ENCODE measurements around the gene EPHB4. TPM values are rescaled to one million over a fixed set of nuclear protein-coding genes. Genes with fewer than 3 reads are reported as not detected.
A peak's percentile ranks its signal among the peaks of the same experiment; 100 is the strongest.

EPHB4 gene
- total RNA-seq, 2 experiments from 2014 or later, result 1.5 to 1.9 TPM

DNA sequence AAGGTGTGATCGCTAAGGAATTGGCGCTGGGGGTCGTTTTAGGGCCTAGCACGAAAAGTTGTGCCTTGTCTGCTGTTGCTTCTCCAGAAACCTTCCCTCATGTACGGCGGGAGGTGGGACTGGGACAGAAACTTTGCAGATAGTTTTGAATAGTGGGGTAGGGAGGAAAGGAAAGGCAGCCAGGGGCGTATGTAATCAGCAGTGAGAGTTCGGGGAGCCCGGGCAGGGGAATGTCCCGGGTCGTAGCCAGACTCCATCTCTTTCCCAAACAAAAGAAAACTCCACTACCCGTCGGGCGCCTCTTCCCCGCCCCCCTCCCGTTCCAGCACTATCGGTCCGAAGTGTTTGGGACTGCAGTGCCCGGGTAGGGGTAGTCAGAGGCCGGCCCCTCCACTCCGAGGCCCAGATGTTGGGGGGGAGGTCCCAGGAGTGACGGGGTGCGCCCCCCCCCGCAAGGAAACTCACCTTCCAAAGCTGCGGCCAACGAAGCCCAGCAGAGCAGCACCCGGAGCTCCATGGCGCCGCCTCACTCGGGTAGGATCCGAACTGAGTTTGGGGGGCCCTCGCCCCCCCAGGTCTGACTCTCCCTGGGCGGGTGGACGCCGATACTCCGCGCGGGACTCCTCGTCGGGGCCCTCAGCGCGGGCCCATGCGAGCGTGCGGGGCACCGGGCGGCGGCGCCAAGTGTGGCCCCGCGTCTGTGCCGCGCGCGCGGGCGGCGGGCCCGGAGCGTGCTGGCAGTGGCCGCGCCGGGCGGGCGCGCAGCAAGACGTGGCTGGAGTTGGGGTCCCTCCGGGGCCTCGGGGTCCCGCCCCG, 601 bp downstream of the EPHB4 start:
- Mint-ChIP-seq H3K27me3 (ENCODE audit: low read depth) (peaks cover 39% of the 10 kb centered on the region), H3K9me3 (ENCODE audit: insufficient read depth) (no peaks in the 10 kb centered on the region), H3K4me1 (ENCODE audit: low read depth) (peaks cover 25% of the 10 kb centered on the region), H3K4me3 (peak overlapping the region; percentile 6), H3K36me3 (ENCODE audit: low read depth) (no peaks in the 10 kb centered on the region), H3K27ac (no peak overlapping the region)
- ATAC-seq (peak; percentile 57), DNase-seq (no peak)
- CTCF ChIA-PET, result interaction anchor here (1.6 kb wide), 1 partner anchor 26 kb away, joined by 6 read pairs; the partner anchor contains the start of gene SLC12A9
- POLR2A ChIA-PET, result no interaction called here

DNA sequence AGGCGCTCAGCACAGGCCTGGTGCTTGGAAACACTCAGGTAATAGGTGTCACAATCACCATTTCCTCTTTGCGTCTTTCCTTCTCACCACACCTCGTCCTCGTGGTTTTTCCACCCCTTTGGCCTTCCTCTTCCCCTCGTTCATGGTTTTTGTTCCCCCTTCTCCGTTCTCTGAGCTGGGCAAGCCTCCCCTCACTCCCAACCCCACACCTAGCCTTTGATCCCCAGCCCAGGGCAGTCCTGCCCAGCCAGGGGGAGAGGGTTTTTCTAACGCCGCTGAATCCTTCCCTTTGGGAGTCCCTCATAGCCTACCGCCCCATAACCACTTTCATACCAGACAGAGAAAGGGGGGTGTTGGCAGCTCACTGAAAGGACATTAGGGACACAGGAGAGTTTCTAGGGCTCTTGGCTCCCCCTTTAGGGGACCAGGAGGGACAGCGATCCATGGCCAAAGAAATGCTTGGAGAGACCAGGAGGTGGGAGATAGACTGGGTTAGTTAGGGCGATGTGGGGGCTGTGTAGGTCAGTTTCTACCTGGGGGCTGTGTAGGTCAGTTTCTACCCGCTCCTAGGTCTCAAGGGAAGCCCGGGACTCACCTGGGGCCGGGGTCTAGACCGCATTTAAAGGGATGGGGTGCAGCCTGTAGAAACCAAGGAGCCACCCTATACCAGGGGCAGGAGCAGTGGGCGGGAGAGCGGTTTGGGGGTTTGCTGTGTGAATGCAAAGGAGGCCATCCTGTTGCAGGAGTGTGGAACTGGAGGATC, 1.4 kb downstream of the EPHB4 start:
- ChIA-PET POLR2A (no interaction called here), CTCF (interaction anchor here (0.8 kb wide), 1 partner anchor 27 kb away, joined by 3 read pairs; the partner anchor contains the start of gene SLC12A9)
- ATAC-seq (no peak), DNase-seq (no peak)
- no peaks in the 10 kb centered on the region for H3K36me3 Mint-ChIP-seq (ENCODE audit: low read depth)
- no peak overlapping the region for H3K4me3 Mint-ChIP-seq
- H3K4me1 Mint-ChIP-seq (ENCODE audit: low read depth), result peaks cover 25% of the 10 kb centered on the region
- H3K9me3 Mint-ChIP-seq (ENCODE audit: insufficient read depth), result no peaks in the 10 kb centered on the region
- no peak overlapping the region for H3K27ac Mint-ChIP-seq
- H3K27me3 Mint-ChIP-seq (ENCODE audit: low read depth), result peaks cover 38% of the 10 kb centered on the region

DNA sequence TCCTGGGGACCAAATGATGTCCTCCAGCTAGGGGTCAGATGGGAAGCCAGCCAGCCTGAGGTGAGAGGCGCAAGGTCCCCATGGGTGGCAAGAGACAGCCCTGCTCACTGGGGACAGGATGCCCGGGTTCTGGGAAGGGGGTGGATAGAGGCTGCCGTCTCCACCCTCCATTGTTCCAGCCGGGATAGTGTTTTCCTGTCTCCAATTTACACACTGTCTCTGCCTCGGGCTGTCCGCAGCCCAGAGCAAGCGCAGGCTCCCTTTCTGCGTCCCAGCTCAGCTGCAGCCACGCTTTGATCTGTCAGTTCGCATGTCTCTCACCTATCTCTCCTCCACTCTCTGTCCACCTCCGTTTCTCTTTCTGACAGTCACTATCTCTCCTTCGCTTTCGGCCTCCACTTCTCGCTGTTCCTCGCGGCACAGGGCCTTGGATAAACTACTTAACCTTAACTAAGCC, 2.1 kb downstream of the EPHB4 start:
- no peak overlapping the region for H3K27ac Mint-ChIP-seq
- ATAC-seq, result no peak
- peaks cover 34% of the 10 kb centered on the region for H3K27me3 Mint-ChIP-seq (ENCODE audit: low read depth)
- H3K9me3 Mint-ChIP-seq (ENCODE audit: insufficient read depth), result no peaks in the 10 kb centered on the region
- peaks cover 25% of the 10 kb centered on the region for H3K4me1 Mint-ChIP-seq (ENCODE audit: low read depth)
- H3K36me3 Mint-ChIP-seq (ENCODE audit: low read depth), result no peaks in the 10 kb centered on the region
- DNase-seq, result no peak
- ChIA-PET CTCF (interaction anchor here (0.8 kb wide), 1 partner anchor 27 kb away, joined by 3 read pairs; the partner anchor contains the start of gene SLC12A9), POLR2A (no interaction called here)
- no peak overlapping the region for H3K4me3 Mint-ChIP-seq

DNA sequence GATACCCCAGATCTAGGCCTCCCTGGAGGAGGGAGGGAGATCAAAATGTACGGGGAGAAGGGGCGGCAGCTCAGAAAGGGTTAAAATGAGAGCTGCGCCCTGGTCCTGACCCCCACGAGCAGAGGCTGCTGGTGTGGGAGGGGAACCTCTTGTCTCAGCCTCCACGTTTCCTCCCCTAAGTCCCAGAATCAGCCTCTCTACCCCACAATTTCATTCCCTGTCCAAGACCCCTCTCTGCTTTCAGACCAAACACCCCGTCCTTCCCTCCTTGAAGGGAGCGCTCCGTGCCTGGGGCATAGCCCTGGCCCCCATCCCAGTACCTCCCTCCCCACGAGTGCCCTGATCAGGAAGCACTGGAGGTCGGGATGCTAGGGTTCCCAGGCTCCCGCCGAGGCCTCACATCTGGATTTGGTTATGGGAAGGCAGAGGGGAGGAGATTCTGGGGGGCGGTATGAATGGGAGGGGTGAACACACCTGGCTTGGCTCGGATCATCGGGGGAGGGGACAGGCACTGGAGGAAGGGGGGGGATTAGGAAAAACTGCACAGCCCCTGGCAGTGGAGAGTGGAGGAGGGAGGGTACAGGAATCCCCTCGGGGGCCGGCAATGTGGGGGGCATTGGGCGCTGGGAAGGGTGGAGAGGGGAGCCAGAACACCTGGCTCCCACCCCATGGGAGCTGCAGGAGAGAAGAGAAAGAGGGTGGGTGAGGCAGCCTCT, 2.7 kb downstream of the EPHB4 start:
- H3K27ac Mint-ChIP-seq, result no peak overlapping the region
- POLR2A ChIA-PET, result no interaction called here
- no peak for DNase-seq
- no peak for ATAC-seq
- H3K36me3 Mint-ChIP-seq (ENCODE audit: low read depth), result no peaks in the 10 kb centered on the region
- H3K4me3 Mint-ChIP-seq, result no peak overlapping the region
- CTCF ChIA-PET, result no interaction called here
- peaks cover 25% of the 10 kb centered on the region for H3K4me1 Mint-ChIP-seq (ENCODE audit: low read depth)
- H3K9me3 Mint-ChIP-seq (ENCODE audit: insufficient read depth), result no peaks in the 10 kb centered on the region
- peaks cover 33% of the 10 kb centered on the region for H3K27me3 Mint-ChIP-seq (ENCODE audit: low read depth)

DNA sequence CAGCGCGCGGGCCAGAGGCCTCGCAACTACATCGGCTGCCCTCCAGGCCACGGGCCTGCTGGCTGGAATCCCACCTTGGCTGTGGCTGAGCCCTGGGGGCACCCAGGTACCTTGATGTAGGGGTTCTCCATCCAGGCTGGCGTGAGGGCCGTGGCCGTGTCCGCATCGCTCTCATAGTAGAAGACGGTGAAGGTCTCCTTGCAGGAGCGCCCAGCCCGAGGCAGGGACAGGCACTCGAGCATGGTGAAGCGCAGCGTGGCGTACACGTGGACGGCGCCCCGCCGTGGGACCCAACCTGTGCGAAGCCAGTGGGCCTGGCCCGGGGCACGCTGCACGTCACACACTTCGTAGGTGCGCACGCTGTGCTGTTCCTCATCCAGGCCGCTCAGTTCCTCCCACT, 3.8 kb downstream of the EPHB4 start:
- no peak for ATAC-seq
- Mint-ChIP-seq H3K9me3 (ENCODE audit: insufficient read depth) (no peaks in the 10 kb centered on the region), H3K4me1 (ENCODE audit: low read depth) (peaks cover 22% of the 10 kb centered on the region), H3K27me3 (ENCODE audit: low read depth) (peaks cover 28% of the 10 kb centered on the region), H3K36me3 (ENCODE audit: low read depth) (no peaks in the 10 kb centered on the region), H3K4me3 (no peak overlapping the region), H3K27ac (no peak overlapping the region)
- no peak for DNase-seq
- ChIA-PET POLR2A (no interaction called here), CTCF (no interaction called here)

DNA sequence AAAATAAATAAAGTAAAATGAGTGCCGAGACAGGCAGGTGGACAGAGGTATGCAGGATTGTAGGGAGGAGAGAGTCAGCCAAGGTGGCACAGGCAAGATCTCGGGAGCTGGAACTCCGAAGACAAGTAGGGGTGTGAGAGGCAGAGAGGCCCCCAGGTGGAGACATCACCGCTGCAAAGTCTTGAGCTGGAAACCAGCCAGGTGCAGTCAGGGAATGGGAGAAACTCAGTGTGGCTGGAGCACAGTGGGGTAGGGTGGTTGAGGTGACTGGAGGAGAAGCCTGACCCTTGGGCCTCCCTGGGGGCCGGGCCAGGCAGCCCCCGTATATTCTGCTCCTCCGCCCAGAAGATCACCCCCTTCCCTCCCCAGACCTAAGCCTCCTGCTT, 4.2 kb downstream of the EPHB4 start:
- H3K4me1 Mint-ChIP-seq (ENCODE audit: low read depth), result peaks cover 20% of the 10 kb centered on the region
- H3K27ac Mint-ChIP-seq, result no peak overlapping the region
- POLR2A ChIA-PET, result no interaction called here
- H3K9me3 Mint-ChIP-seq (ENCODE audit: insufficient read depth), result no peaks in the 10 kb centered on the region
- DNase-seq, result no peak
- CTCF ChIA-PET, result no interaction called here
- no peaks in the 10 kb centered on the region for H3K36me3 Mint-ChIP-seq (ENCODE audit: low read depth)
- peaks cover 26% of the 10 kb centered on the region for H3K27me3 Mint-ChIP-seq (ENCODE audit: low read depth)
- no peak overlapping the region for H3K4me3 Mint-ChIP-seq
- ATAC-seq, result no peak

DNA sequence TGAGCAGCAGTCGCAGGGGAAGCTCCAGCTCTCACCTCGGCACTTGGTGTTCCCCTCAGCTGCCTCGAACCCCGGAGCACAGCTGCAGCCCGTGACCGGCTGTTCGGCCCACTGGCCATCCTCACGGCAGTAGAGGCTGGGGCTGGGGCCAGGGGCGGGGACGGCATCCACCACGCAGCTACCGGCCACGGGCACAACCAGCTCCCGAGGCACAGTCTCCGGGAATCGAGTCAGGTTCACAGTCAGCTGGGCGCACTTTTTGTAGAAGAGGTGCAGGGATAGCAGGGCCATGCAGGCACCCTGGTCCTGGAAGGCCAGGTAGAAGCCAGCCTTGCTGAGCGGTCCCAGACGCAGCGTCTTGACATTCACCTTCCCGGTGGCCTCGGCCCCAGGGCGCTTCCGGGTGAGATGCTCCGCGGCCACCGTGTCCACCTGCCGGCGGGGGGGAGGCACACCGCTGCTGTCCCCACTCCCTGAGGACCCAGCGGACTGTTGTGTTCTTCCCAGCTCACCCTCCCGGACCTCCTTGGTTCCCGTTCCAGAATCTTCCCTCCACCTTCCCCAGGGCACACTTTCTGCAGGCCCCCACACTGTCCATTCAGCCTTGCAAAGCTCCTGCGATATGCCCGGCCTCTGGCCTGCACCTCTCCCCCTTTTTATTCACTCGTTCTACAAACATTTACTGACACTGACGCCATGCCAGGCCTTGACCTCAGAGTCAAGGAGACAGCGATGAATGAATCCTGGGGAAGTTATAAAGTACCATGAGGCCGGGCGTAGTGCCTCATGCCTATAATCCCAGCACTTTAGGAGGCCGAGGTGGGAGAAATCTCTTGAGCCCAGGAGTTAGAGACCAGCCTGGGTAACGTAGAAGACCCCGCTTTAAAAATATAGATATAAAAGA, 4.8 kb downstream of the EPHB4 start:
- no peak overlapping the region for H3K4me3 Mint-ChIP-seq
- DNase-seq, result no peak
- H3K9me3 Mint-ChIP-seq (ENCODE audit: insufficient read depth), result no peaks in the 10 kb centered on the region
- no peak overlapping the region for H3K27ac Mint-ChIP-seq
- H3K4me1 Mint-ChIP-seq (ENCODE audit: low read depth), result peaks cover 15% of the 10 kb centered on the region
- ChIA-PET CTCF (interaction anchor here (1.4 kb wide), 1 partner anchor 23 kb away, joined by 4 read pairs; no protein-coding TSS in a partner anchor), POLR2A (interaction anchor here (0.5 kb wide), 1 partner anchor 387 kb away, joined by 3 read pairs; no protein-coding TSS in a partner anchor)
- ATAC-seq, result no peak
- H3K36me3 Mint-ChIP-seq (ENCODE audit: low read depth), result no peaks in the 10 kb centered on the region
- H3K27me3 Mint-ChIP-seq (ENCODE audit: low read depth), result peaks cover 19% of the 10 kb centered on the region

DNA sequence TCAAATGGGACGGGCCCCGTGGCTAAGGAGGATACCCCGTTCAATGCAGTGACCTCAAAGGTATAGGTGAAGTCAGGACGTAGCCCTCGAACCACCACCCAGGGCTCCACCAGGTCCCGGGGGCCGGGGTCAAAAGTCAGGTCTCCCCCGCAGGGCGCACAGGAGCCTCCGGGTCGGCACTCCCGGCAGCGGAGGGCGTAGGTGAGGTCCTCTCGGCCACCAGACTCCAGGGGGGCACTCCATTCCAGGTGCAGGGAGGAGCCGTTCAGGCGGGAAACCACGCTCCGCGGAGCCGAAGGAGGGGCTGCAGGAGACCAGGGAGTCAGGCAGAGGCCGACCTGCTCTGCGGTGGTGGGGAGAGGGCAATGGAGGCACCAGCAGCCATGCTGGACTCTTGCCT, 7.7 kb downstream of the EPHB4 start:
- Mint-ChIP-seq H3K36me3 (ENCODE audit: low read depth) (no peaks in the 10 kb centered on the region), H3K27me3 (ENCODE audit: low read depth) (peaks cover 1% of the 10 kb centered on the region), H3K9me3 (ENCODE audit: insufficient read depth) (no peaks in the 10 kb centered on the region), H3K27ac (no peak overlapping the region), H3K4me1 (ENCODE audit: low read depth) (no peaks in the 10 kb centered on the region), H3K4me3 (no peak overlapping the region)
- CTCF ChIA-PET, result no interaction called here
- no peak for DNase-seq
- no peak for ATAC-seq
- POLR2A ChIA-PET, result no interaction called here

DNA sequence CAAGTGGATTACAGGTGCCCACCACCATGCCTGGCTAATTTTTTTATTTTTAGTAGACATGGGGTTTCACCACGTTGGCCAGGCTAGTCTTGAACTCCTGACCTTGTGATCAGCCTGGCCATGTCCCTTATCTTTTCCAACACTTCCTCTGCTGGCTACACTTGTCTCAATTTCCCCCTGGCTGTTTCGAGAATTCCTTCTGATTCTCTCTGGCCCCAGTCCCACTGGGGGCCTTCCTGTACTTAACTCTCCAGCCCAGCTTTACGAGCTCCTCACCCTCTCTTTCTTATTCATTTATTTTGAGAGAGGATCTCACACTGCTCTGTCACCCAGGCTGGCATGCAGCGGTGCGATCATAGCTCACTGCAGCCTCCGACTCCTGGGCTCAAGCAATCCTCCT, 8.5 kb downstream of the EPHB4 start:
- H3K36me3 Mint-ChIP-seq (ENCODE audit: low read depth), result no peaks in the 10 kb centered on the region
- no peak overlapping the region for H3K27ac Mint-ChIP-seq

DNA sequence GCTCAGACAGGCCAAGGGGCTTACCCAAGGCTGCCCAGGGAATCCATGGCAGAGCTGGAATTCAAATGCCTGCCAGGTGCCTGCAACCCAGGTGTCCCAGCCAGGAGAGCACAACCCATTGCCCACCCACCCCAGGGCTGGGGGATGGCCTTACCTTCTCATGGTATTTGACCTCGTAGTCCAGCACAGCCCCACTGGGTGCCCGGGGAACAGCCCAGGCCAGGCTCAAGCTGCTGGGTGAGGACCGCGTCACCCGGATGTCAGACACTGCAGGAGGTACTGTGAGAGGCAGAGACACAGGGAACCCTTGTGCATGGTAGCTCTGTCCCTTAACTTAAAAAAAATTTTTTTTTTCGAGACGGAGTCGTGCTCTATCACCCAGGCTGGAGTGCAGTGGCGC, 9.0 kb downstream of the EPHB4 start:
- CTCF ChIA-PET, result interaction anchor here (1.2 kb wide), 1 partner anchor 113 kb away, joined by 3 read pairs; the partner anchor contains the start of gene POP7
- Mint-ChIP-seq H3K36me3 (ENCODE audit: low read depth) (no peaks in the 10 kb centered on the region), H3K4me1 (ENCODE audit: low read depth) (no peaks in the 10 kb centered on the region), H3K27me3 (ENCODE audit: low read depth) (no peaks in the 10 kb centered on the region), H3K27ac (no peak overlapping the region), H3K9me3 (ENCODE audit: insufficient read depth) (no peaks in the 10 kb centered on the region), H3K4me3 (no peak overlapping the region)
- ATAC-seq, result no peak
- no peak for DNase-seq
- POLR2A ChIA-PET, result interaction anchor here (0.6 kb wide), 1 partner anchor 30 kb away, joined by 3 read pairs; no protein-coding TSS in a partner anchor

More for the DNA sequence above, 8.5 kb downstream of the EPHB4 start:
- ChIA-PET CTCF (interaction anchor here (1.2 kb wide), 1 partner anchor 113 kb away, joined by 3 read pairs; the partner anchor contains the start of gene POP7), POLR2A (no interaction called here)
- no peak for ATAC-seq
- Mint-ChIP-seq H3K9me3 (ENCODE audit: insufficient read depth) (no peaks in the 10 kb centered on the region), H3K4me1 (ENCODE audit: low read depth) (no peaks in the 10 kb centered on the region), H3K4me3 (no peak overlapping the region), H3K27me3 (ENCODE audit: low read depth) (no peaks in the 10 kb centered on the region)
- DNase-seq, result no peak

DNA sequence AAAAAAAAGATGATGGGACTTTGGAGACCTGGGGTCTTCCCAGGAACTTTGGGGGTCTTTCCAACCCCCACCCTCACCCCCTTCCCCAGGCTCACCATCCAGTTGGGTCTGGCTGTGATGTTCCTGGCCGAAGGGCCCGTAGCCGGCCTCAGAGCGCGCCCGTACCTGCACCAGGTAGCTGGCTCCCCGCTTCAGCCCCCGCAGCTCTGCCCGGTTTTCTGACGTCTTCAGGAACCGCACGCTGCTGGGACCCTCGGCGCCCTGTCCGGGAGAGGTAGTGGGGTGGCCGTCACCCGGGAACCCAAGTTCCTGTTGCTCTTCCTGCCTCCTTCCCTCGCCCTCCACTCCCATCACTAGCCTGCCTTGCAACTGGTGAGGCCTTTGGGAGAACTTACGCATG, 10.2 kb downstream of the EPHB4 start:
- CTCF ChIA-PET, result no interaction called here
- Mint-ChIP-seq H3K4me1 (ENCODE audit: low read depth) (no peaks in the 10 kb centered on the region), H3K27ac (no peak overlapping the region), H3K9me3 (ENCODE audit: insufficient read depth) (no peaks in the 10 kb centered on the region), H3K4me3 (no peak overlapping the region), H3K27me3 (ENCODE audit: low read depth) (no peaks in the 10 kb centered on the region), H3K36me3 (ENCODE audit: low read depth) (no peaks in the 10 kb centered on the region)
- POLR2A ChIA-PET, result interaction anchor here (0.7 kb wide), 1 partner anchor 44 kb away, joined by 4 read pairs; no protein-coding TSS in a partner anchor
- DNase-seq (no peak), ATAC-seq (no peak)

Data from activated CD8-positive, alpha-beta T cell treated with anti-CD3 and anti-CD28 coated beads, Interleukin-2, amount 10 ng/mL, durations not matched to agents 7 days and 5 days (primary cell).